ENCODE data around the gene DSCAM.

DSCAM gene

GRCh38 chr21:40074198-40074597 is 772.8 kb downstream of the DSCAM start:
- Histone ChIP-seq H3K27ac (ENCODE audit: low read depth, low read length) (no peak overlapping the region), H3K4me1 (ENCODE audit: insufficient read depth, low read length) (no peaks in the 10 kb centered on the region), H3K27me3 (ENCODE audit: insufficient read depth, low read length) (no peaks in the 10 kb centered on the region), H3K9me3 (ENCODE audit: insufficient read depth, low read depth, low read length) (no peaks in the 10 kb centered on the region), H3K36me3 (ENCODE audit: insufficient read depth, low read length) (no peaks in the 10 kb centered on the region), H3K4me3 (ENCODE audit: low read length) (no peak overlapping the region), H3K9ac (ENCODE audit: low read depth, low read length) (no peak overlapping the region)
- WGBS = 95% methylated on average over 6 of the region's 6 CpGs

GRCh38 chr21:40073642-40074041 is 773.3 kb downstream of the DSCAM start:
- H3K27me3 ChIP-seq (ENCODE audit: insufficient read depth, low read length) = no peaks in the 10 kb centered on the region

GRCh38 chr21:40070871-40071270 is 776.1 kb downstream of the DSCAM start:
- Histone ChIP-seq H3K27me3 (ENCODE audit: insufficient read depth, low read length) (no peaks in the 10 kb centered on the region), H3K9ac (ENCODE audit: low read depth, low read length) (no peak overlapping the region), H3K4me1 (ENCODE audit: insufficient read depth, low read length) (no peaks in the 10 kb centered on the region), H3K4me3 (ENCODE audit: low read length) (no peak overlapping the region), H3K36me3 (ENCODE audit: insufficient read depth, low read length) (no peaks in the 10 kb centered on the region), H3K27ac (ENCODE audit: low read depth, low read length) (no peak overlapping the region), H3K9me3 (ENCODE audit: insufficient read depth, low read depth, low read length) (no peaks in the 10 kb centered on the region)
- 94% methylated on average over 4 of the region's 4 CpGs for WGBS

More at GRCh38 chr21:40073642-40074041, 773.3 kb downstream of the DSCAM start:
- Histone ChIP-seq H3K36me3 (ENCODE audit: insufficient read depth, low read length) (no peaks in the 10 kb centered on the region), H3K4me3 (ENCODE audit: low read length) (no peak overlapping the region), H3K27ac (ENCODE audit: low read depth, low read length) (no peak overlapping the region), H3K9ac (ENCODE audit: low read depth, low read length) (no peak overlapping the region), H3K4me1 (ENCODE audit: insufficient read depth, low read length) (no peaks in the 10 kb centered on the region), H3K9me3 (ENCODE audit: insufficient read depth, low read depth, low read length) (no peaks in the 10 kb centered on the region)
- 97% methylated on average over 5 of the region's 5 CpGs for WGBS

GRCh38 chr21:40067751-40068150 is 779.2 kb downstream of the DSCAM start:
- H3K27ac ChIP-seq (ENCODE audit: low read depth, low read length) = no peak overlapping the region
- no peak overlapping the region for H3K9ac ChIP-seq (ENCODE audit: low read depth, low read length)
- no peaks in the 10 kb centered on the region for H3K9me3 ChIP-seq (ENCODE audit: insufficient read depth, low read depth, low read length)
- no peaks in the 10 kb centered on the region for H3K27me3 ChIP-seq (ENCODE audit: insufficient read depth, low read length)
- WGBS = 81% methylated on average over 4 of the region's 4 CpGs
- no peaks in the 10 kb centered on the region for H3K36me3 ChIP-seq (ENCODE audit: insufficient read depth, low read length)
- no peak overlapping the region for H3K4me3 ChIP-seq (ENCODE audit: low read length)
- H3K4me1 ChIP-seq (ENCODE audit: insufficient read depth, low read length) = no peaks in the 10 kb centered on the region

GRCh38 chr21:40066221-40066620 is 780.7 kb downstream of the DSCAM start:
- H3K36me3 ChIP-seq (ENCODE audit: insufficient read depth, low read length) = no peaks in the 10 kb centered on the region
- H3K9ac ChIP-seq (ENCODE audit: low read depth, low read length) = no peak overlapping the region
- H3K27me3 ChIP-seq (ENCODE audit: insufficient read depth, low read length) = no peaks in the 10 kb centered on the region
- no peaks in the 10 kb centered on the region for H3K4me1 ChIP-seq (ENCODE audit: insufficient read depth, low read length)
- no peaks in the 10 kb centered on the region for H3K9me3 ChIP-seq (ENCODE audit: insufficient read depth, low read depth, low read length)
- no peak overlapping the region for H3K4me3 ChIP-seq (ENCODE audit: low read length)
- WGBS = 86% methylated on average over 3 of the region's 3 CpGs
- H3K27ac ChIP-seq (ENCODE audit: low read depth, low read length) = no peak overlapping the region

GRCh38 chr21:40060083-40060677 is 786.8 kb downstream of the DSCAM start:
- H3K36me3 ChIP-seq (ENCODE audit: insufficient read depth, low read length) = no peaks in the 10 kb centered on the region

GRCh38 chr21:40057331-40057730 is 789.6 kb downstream of the DSCAM start:
- WGBS = 94% methylated on average over 5 of the region's 5 CpGs
- H3K4me1 ChIP-seq (ENCODE audit: insufficient read depth, low read length) = no peaks in the 10 kb centered on the region
- no peak overlapping the region for H3K4me3 ChIP-seq (ENCODE audit: low read length)
- no peak overlapping the region for H3K9ac ChIP-seq (ENCODE audit: low read depth, low read length)
- no peak overlapping the region for H3K27ac ChIP-seq (ENCODE audit: low read depth, low read length)
- H3K36me3 ChIP-seq (ENCODE audit: insufficient read depth, low read length) = no peaks in the 10 kb centered on the region
- H3K27me3 ChIP-seq (ENCODE audit: insufficient read depth, low read length) = no peaks in the 10 kb centered on the region
- H3K9me3 ChIP-seq (ENCODE audit: insufficient read depth, low read depth, low read length) = no peaks in the 10 kb centered on the region

More at GRCh38 chr21:40060083-40060677, 786.8 kb downstream of the DSCAM start:
- Histone ChIP-seq H3K4me3 (ENCODE audit: low read length) (no peak overlapping the region), H3K27ac (ENCODE audit: low read depth, low read length) (no peak overlapping the region), H3K27me3 (ENCODE audit: insufficient read depth, low read length) (no peaks in the 10 kb centered on the region), H3K9me3 (ENCODE audit: insufficient read depth, low read depth, low read length) (no peaks in the 10 kb centered on the region), H3K9ac (ENCODE audit: low read depth, low read length) (no peak overlapping the region), H3K4me1 (ENCODE audit: insufficient read depth, low read length) (no peaks in the 10 kb centered on the region)
- WGBS = 98% methylated on average over 7 of the region's 7 CpGs

- no peak overlapping the region for H3K4me3 ChIP-seq (ENCODE audit: low read length)
- H3K4me1 ChIP-seq (ENCODE audit: insufficient read depth, low read length) = no peaks in the 10 kb centered on the region
- WGBS = 78% methylated on average over 2 of the region's 3 CpGs
These were observed 790.9 kb downstream of the DSCAM start for GRCh38 chr21:40056031-40056430.

GRCh38 chr21:40054403-40054802 is 792.6 kb downstream of the DSCAM start:
- H3K9ac ChIP-seq (ENCODE audit: low read depth, low read length) = no peak overlapping the region
- H3K4me1 ChIP-seq (ENCODE audit: insufficient read depth, low read length) = peaks cover 9% of the 10 kb centered on the region
- H3K9me3 ChIP-seq (ENCODE audit: insufficient read depth, low read depth, low read length) = no peaks in the 10 kb centered on the region
- H3K27ac ChIP-seq (ENCODE audit: low read depth, low read length) = no peak overlapping the region
- H3K36me3 ChIP-seq (ENCODE audit: insufficient read depth, low read length) = no peaks in the 10 kb centered on the region
- H3K4me3 ChIP-seq (ENCODE audit: low read length) = no peak overlapping the region
- H3K27me3 ChIP-seq (ENCODE audit: insufficient read depth, low read length) = no peaks in the 10 kb centered on the region
- 93% methylated on average over 3 of the region's 3 CpGs for WGBS

More at GRCh38 chr21:40056031-40056430, 790.9 kb downstream of the DSCAM start:
- Histone ChIP-seq H3K36me3 (ENCODE audit: insufficient read depth, low read length) (no peaks in the 10 kb centered on the region), H3K9me3 (ENCODE audit: insufficient read depth, low read depth, low read length) (no peaks in the 10 kb centered on the region), H3K27me3 (ENCODE audit: insufficient read depth, low read length) (no peaks in the 10 kb centered on the region), H3K27ac (ENCODE audit: low read depth, low read length) (no peak overlapping the region), H3K9ac (ENCODE audit: low read depth, low read length) (no peak overlapping the region)

- 96% methylated on average over 11 of the region's 11 CpGs for WGBS
These were observed 794.0 kb downstream of the DSCAM start for GRCh38 chr21:40053007-40053406.

GRCh38 chr21:40052276-40052675 is 794.7 kb downstream of the DSCAM start:
- 95% methylated on average over 2 of the region's 2 CpGs for whole genome bisulfite sequencing
- Histone ChIP-seq H3K4me3 (ENCODE audit: low read length) (no peak overlapping the region), H3K4me1 (ENCODE audit: insufficient read depth, low read length) (peaks cover 12% of the 10 kb centered on the region), H3K9me3 (ENCODE audit: insufficient read depth, low read depth, low read length) (no peaks in the 10 kb centered on the region), H3K27me3 (ENCODE audit: insufficient read depth, low read length) (no peaks in the 10 kb centered on the region), H3K36me3 (ENCODE audit: insufficient read depth, low read length) (no peaks in the 10 kb centered on the region), H3K27ac (ENCODE audit: low read depth, low read length) (no peak overlapping the region), H3K9ac (ENCODE audit: low read depth, low read length) (no peak overlapping the region)

More at GRCh38 chr21:40053007-40053406, 794.0 kb downstream of the DSCAM start:
- Histone ChIP-seq H3K4me1 (ENCODE audit: insufficient read depth, low read length) (peaks cover 12% of the 10 kb centered on the region), H3K27ac (ENCODE audit: low read depth, low read length) (no peak overlapping the region), H3K36me3 (ENCODE audit: insufficient read depth, low read length) (no peaks in the 10 kb centered on the region), H3K27me3 (ENCODE audit: insufficient read depth, low read length) (no peaks in the 10 kb centered on the region), H3K9me3 (ENCODE audit: insufficient read depth, low read depth, low read length) (no peaks in the 10 kb centered on the region), H3K9ac (ENCODE audit: low read depth, low read length) (no peak overlapping the region), H3K4me3 (ENCODE audit: low read length) (no peak overlapping the region)

GRCh38 chr21:40051801-40052200 is 795.2 kb downstream of the DSCAM start:
- H3K36me3 ChIP-seq (ENCODE audit: insufficient read depth, low read length) = no peaks in the 10 kb centered on the region
- no peak overlapping the region for H3K27ac ChIP-seq (ENCODE audit: low read depth, low read length)
- no peak overlapping the region for H3K9ac ChIP-seq (ENCODE audit: low read depth, low read length)
- H3K4me1 ChIP-seq (ENCODE audit: insufficient read depth, low read length) = peaks cover 12% of the 10 kb centered on the region
- 92% methylated on average over 11 of the region's 11 CpGs for WGBS
- no peak overlapping the region for H3K4me3 ChIP-seq (ENCODE audit: low read length)
- H3K27me3 ChIP-seq (ENCODE audit: insufficient read depth, low read length) = no peaks in the 10 kb centered on the region
- no peaks in the 10 kb centered on the region for H3K9me3 ChIP-seq (ENCODE audit: insufficient read depth, low read depth, low read length)

All from HUES64 (cell line).